ENCODE data around the gene GRPEL2.

Gene GRPEL2

DNA sequence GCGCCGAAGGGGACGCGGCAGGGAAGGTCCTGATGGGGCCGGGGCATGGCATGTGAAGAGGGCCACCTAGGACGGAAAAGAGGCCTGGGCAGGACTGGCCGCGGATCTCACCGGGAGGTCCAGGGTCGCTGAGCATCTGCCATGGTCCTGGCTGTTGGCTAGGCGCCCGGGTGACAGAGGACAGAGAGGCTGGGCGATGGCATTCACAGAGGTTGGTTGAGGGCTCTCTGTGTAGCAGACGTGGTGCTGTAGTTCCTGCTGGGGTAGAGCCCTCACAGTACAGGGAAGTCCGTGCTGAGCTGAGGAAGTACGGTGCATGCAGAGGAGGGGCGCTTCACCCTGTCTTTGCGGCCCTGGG, 13.0 kb downstream of the GRPEL2 start:
- DNase-seq, result peak; percentile 44

GRCh38 chr5:149358868-149359495, 13.7 kb downstream of the GRPEL2 start:
- DNase-seq, result no peak

DNA sequence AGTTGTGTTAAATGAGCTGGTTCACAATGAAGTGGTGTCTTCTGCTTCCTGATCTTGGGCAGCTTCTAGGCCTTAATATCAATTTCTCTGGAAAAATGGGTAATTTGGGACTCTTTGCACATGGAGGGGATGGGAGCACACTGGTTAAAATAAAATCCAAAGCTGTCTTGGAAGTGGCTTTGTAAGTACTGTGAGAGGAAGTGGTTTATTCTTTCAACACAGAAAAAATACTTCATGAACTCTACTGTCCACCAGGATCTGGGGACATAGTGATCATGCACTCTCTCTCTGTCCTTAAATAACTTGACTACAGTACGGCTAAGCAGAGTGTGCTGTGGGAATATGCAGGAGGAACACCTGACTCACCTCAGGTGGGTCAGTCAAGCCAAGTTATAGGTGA, 15.0 kb downstream of the GRPEL2 start:
- no peak for DNase-seq

DNA sequence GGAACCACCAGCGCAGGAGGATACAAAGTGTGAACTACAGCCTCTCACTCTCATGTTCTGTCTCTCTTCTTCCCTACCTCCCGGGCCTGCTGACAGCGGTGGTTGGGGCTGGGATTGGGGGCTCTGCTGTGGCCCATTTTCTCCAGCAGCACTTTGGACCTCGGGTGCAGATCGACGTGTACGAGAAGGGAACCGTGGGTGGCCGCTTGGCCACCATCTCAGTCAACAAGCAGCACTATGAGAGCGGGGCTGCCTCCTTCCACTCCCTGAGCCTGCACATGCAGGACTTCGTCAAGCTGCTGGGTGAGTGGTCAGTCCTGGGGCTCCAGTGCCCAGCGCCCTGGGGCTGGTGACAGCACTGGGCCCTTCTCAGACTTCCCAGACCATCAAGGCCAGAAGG, 17.2 kb downstream of the GRPEL2 start:
- DNase-seq, result no peak

DNA sequence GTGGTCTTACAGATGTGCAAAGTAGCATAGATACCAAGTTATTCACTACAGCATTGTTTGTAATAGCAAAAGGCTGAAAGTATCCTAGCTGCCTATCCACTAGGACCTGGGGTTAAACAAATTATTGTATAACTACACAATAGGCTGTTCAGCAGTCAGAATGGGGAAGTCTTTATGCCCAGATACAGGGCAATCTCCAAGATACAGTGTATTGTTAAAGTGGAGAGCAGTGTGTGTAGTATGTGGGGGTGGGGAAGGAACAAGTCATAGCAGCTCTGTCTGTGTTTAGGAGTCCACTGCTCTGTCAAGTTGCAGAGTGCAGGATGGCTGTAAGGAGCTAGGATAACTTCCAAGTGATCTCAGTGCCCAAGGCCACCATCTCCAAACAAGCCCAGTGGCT, 18.1 kb downstream of the GRPEL2 start:
- DNase-seq, result no peak

GRCh38 chr5:149363936-149364335, 18.6 kb downstream of the GRPEL2 start:
- DNase-seq, result no peak

GRCh38 chr5:149364719-149365118, 19.4 kb downstream of the GRPEL2 start:
- DNase-seq, result no peak

DNA sequence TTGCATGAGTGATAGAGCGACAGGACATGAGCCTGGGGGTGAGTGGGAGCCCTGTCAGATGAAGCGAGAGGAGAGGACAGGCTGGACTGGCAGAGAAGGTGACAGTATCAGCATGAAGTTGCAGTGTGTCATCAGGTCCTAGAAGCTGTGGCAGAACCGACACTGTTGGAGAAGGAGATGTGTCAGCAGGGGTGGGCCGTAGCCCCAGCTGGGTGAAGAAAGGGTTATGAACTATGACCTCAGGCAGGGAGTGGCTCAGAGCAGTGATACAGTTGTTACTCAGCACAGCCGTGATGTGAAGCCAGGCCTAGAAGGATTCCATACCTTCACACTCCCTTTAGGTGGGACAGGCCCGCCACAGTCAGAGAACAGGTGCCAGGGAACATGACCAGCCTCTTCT, 20.1 kb downstream of the GRPEL2 start:
- DNase-seq, result no peak

- DNase-seq, result no peak
Measured at GRCh38 chr5:149366169-149366729, 20.9 kb downstream of the GRPEL2 start.

GRCh38 chr5:149367249-149367971, 22.1 kb downstream of the GRPEL2 start:
- DNase-seq, result peak; percentile 74

DNA sequence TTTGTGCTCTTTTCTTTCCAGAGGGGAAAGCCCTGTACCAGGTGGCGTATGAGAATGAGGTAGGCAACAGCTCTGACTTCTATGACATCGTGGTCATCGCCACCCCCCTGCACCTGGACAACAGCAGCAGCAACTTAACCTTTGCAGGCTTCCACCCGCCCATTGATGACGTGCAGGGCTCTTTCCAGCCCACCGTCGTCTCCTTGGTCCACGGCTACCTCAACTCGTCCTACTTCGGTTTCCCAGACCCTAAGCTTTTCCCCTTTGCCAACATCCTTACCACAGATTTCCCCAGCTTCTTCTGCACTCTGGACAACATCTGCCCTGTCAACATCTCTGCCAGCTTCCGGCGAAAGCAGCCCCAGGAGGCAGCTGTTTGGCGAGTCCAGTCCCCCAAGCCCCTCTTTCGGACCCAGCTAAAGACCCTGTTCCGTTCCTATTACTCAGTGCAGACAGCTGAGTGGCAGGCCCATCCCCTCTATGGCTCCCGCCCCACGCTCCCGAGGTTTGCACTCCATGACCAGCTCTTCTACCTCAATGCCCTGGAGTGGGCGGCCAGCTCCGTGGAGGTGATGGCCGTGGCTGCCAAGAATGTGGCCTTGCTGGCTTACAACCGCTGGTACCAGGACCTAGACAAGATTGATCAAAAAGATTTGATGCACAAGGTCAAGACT, 22.8 kb downstream of the GRPEL2 start:
- no peak for DNase-seq

DNA sequence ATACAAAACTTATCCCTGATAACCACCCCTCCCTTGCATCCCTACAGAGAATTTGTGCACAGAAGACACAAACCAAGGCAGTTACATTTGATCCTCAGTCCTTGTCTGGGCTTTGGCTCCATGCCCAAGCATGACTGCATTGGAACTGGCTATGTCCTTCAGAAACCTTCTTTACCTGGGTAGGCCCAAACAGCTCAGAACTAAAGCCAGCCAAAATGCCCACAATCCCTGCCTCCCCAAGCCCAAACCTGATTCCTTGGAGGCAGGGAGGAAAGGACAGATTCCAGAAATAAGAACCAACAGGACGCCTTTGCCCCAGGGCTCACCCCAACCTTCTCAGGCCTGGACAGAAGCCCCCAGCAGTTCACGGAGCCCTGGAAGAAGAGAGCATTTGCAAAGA, 25.6 kb downstream of the GRPEL2 start:
- no peak for DNase-seq

GRCh38 chr5:149371296-149371962, 26.1 kb downstream of the GRPEL2 start:
- DNase-seq, result peak; percentile 80

GRCh38 chr5:149372076-149372795, 26.9 kb downstream of the GRPEL2 start:
- DNase-seq, result no peak

- no peak for DNase-seq
Measured at GRCh38 chr5:149372932-149373331, 27.6 kb downstream of the GRPEL2 start.

DNA sequence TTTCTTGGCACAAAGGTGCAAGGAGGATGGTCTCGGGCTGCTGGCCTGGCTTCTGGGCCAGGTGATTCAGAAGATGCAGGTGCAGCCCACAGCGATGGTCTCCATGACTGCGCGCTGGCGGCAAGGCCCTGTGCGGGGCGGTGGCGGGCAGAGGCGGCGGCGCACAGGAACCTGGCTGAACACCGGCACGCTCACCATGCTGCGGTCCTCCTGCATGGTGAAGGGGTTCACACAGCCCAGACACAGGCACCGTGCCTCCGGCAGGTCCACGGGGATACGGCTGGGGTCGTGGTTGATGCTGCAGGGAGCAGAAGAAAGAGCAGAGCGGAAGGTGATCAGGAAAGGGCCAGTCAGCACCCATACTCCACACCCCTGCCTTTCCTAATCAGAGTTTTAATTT, 29.0 kb downstream of the GRPEL2 start:
- DNase-seq, result no peak

- DNase-seq, result no peak
Measured at GRCh38 chr5:149374801-149375200, 29.5 kb downstream of the GRPEL2 start.

DNA sequence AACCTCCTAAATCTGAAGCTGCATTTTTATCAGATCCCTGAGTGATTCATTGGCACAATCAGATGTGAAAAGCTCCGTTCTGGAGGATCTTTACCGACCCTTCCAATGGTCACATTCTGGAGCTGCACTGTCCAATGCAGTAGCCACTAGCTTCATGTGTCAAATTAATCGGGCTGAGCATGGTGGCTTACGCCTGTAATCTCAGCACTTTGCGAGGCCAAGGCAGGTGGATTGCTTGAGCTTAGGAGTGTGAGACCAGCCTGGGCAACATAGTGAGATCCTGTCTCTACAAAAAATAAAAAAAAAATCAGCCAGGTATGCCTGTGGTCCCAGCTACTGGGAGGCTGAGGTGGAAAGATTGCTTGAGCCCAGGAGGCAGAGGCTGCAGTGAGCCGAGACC, 30.1 kb downstream of the GRPEL2 start:
- no peak for DNase-seq

GRCh38 chr5:149376104-149376503, 30.8 kb downstream of the GRPEL2 start:
- no peak for DNase-seq

- no peak for DNase-seq
Measured at GRCh38 chr5:149376711-149377447, 31.6 kb downstream of the GRPEL2 start.

DNA sequence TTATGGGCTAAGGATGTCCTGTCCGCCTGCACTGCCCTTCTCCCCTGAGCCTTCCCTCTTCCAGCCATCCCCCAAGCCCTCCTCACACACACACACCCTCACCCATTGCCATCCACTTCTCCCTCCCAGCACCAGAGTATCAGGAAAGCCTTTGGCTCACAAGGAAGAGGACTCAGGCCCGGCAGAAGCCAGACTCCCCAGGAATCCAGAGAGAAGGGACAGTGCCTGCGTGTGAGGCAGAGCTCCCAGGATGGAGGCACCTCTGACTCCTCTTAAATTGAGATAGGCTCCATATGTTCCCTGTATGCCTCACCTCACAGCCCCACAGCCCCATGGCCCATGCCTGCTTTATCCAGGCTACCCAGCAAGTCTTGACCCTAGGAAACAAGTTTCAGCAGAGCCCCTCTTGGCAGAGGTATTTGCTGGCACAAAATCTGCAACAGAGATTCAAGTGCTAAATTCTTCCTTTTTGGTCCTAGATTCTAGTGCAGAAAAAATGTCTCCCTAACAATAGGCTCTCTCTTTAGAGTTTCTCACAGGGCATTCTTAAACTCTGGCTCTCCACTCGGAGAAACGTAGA, 33.0 kb downstream of the GRPEL2 start:
- no peak for DNase-seq
